Spleen (tissue), 7 donors: ENCODE measurements around the gene DCBLD2.

Experiments used
- POLR2A ChIP-seq, 3 donors: fragments of 450-650 bp; IDR thresholded peaks; one replicate each; pipeline ENCODE4 v1.5.1; 2017; ENCODE audit warnings: antibody characterized with exemption in 3 of 3, mild to moderate bottlenecking in 1 of 3
- POLR2AphosphoS5 ChIP-seq, 3 donors: sonication (generic); formaldehyde crosslinking; IDR thresholded peaks; one replicate each; pipeline ENCODE4 v1.5.1; 2017; ENCODE audit warnings: antibody characterized with exemption in 3 of 3
- TF ChIP-seq, protein P1 (sequence below), 11 experiments: fragments of 200-600 bp in 7 of 11; fragments of 450-650 bp in 4 of 11; sonication (generic) in 4 of 11; IDR thresholded peaks in 8 of 11; conservative IDR thresholded peaks in 3 of 11; 1 replicate in 7 of 11; 2 replicates in 4 of 11; pipeline versions ENCODE4 v1.4.0 to v1.8.0; 2016 to 2021; ENCODE audit warnings: antibody characterized with exemption in 11 of 11, inconsistent platforms in 4 of 11, mild to moderate bottlenecking in 1 of 11
- donor health status: DM: no; HTN: no; CAD: no; lungs with moderate emphysema.
- donor health status: DM: no; HTN: no; CAD: no.
- donor health status: DM: no; HTN: no; CAD: no.

DNA sequence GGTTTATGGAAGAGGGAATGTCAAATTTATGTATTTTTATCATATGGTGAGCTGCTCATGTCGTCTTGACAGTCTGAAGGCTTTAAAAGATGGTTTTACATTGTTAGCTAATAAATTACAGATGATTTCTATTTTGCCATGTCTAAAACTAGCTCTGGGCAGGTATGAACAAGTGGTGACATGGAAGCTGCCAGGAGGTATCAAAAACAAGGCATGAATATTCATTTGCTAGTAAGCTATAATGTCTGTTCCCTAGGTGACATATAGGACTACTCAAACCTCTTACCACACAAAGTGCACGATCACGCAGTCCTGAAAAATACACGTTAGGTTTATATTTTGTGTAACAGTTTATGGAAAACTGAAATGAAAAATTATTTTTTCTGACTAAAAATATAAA, 103.6 kb downstream of the DCBLD2 start:
- TF ChIP-seq, protein P1, sequence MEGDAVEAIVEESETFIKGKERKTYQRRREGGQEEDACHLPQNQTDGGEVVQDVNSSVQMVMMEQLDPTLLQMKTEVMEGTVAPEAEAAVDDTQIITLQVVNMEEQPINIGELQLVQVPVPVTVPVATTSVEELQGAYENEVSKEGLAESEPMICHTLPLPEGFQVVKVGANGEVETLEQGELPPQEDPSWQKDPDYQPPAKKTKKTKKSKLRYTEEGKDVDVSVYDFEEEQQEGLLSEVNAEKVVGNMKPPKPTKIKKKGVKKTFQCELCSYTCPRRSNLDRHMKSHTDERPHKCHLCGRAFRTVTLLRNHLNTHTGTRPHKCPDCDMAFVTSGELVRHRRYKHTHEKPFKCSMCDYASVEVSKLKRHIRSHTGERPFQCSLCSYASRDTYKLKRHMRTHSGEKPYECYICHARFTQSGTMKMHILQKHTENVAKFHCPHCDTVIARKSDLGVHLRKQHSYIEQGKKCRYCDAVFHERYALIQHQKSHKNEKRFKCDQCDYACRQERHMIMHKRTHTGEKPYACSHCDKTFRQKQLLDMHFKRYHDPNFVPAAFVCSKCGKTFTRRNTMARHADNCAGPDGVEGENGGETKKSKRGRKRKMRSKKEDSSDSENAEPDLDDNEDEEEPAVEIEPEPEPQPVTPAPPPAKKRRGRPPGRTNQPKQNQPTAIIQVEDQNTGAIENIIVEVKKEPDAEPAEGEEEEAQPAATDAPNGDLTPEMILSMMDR (IDR thresholded peaks at IDR 0.05 in 8 of 11, conservative IDR thresholded peaks at IDR 0.05 in 3 of 11) = no peak
- TF ChIP-seq POLR2A (IDR thresholded peaks at IDR 0.05) = no peak
- no peak for TF ChIP-seq POLR2AphosphoS5 (IDR thresholded peaks at IDR 0.05)
